HEK293 (cell line): ENCODE data around the gene CTNNA2.

Source experiments
- CTCF ChIA-PET: fragments of 350-600 bp; formaldehyde crosslinking; extraction: SDS; loops from one replicate; lab custom pipeline; 2021; ENCODE audit warnings: antibody characterized with exemption; lab: Yijun Ruan, JAX
- POLR2A ChIA-PET: fragments of 300-600 bp; formaldehyde crosslinking; extraction: SDS; loops from one replicate; lab custom pipeline; 2020; ENCODE audit warnings: antibody characterized with exemption, inconsistent platforms; lab: Yijun Ruan, JAX
- H3K27ac ChIP-seq: fragments of 200-500 bp; sonication (Bioruptor generic); 2 replicates; pipeline ENCODE4 v1.5.1; 2014; ENCODE audit warnings: low read depth, low read length, control low read depth, inconsistent platforms; ENCODE audit errors: extremely low read depth
- H3K36me3 ChIP-seq, 2 experiments: fragments of 200-500 bp in 1 of 2; sonication (Bioruptor generic) in 1 of 2; 1 replicate in 1 of 2; 2 replicates in 1 of 2; pipeline ENCODE4 v1.5.1; 2014 to 2017; ENCODE audit warnings: inconsistent platforms in 2 of 2, low read length in 2 of 2; ENCODE audit not compliant: control insufficient read depth in 2 of 2, insufficient read depth in 1 of 2
- H3K4me1 ChIP-seq: fragments of 200-500 bp; sonication (Bioruptor generic); 2 replicates; pipeline ENCODE4 v1.5.1; 2014; ENCODE audit warnings: mild to moderate bottlenecking, low read length, inconsistent platforms; ENCODE audit not compliant: control insufficient read depth, insufficient read depth
- H3K4me3 ChIP-seq: 2 replicates; pipeline ENCODE4 v1.5.1; 2011; ENCODE audit warnings: low read depth, mild to moderate bottlenecking, control low read depth, low read length, moderate library complexity
- H3K9me3 ChIP-seq: fragments of 200-500 bp; sonication (Bioruptor generic); 2 replicates; pipeline ENCODE4 v1.5.1; 2014; ENCODE audit warnings: low read depth, low read length, inconsistent platforms; ENCODE audit not compliant: control insufficient read depth, insufficient read depth
- CTCF ChIP-seq: fragments of 450-650 bp; formaldehyde crosslinking; IDR thresholded peaks from 2 replicates; pipeline ENCODE4 v1.5.1; 2016; ENCODE audit warnings: missing biosample characterization, missing genetic modification characterization
- HOXA7 ChIP-seq: sonication (generic); formaldehyde crosslinking; IDR thresholded peaks from 2 replicates; pipeline ENCODE4 v1.8.1; 2022; ENCODE audit warnings: missing genetic modification reagents, borderline replicate concordance
- PRDM6 ChIP-seq: fragments of 450-650 bp; formaldehyde crosslinking; IDR thresholded peaks from 2 replicates; pipeline ENCODE4 v1.5.1; 2017; ENCODE audit warnings: missing biosample characterization, missing genetic modification characterization
- ZBTB26 ChIP-seq: fragments of 450-650 bp; formaldehyde crosslinking; optimal IDR thresholded peaks from 2 replicates; pipeline ENCODE3; 2016; ENCODE audit warnings: missing biosample characterization, mild to moderate bottlenecking, missing genetic modification characterization
- ZBTB44 ChIP-seq: fragments of 450-650 bp; IDR thresholded peaks from 2 replicates; pipeline ENCODE4 v1.5.1; 2018; ENCODE audit warnings: missing biosample characterization, mild to moderate bottlenecking, missing genetic modification characterization
- ZNF2 ChIP-seq: fragments of 450-650 bp; formaldehyde crosslinking; IDR thresholded peaks from 2 replicates; pipeline ENCODE4 v1.5.1; 2016; ENCODE audit warnings: missing biosample characterization, missing genetic modification characterization
- ZNF223 ChIP-seq: fragments of 450-650 bp; formaldehyde crosslinking; IDR thresholded peaks from 2 replicates; pipeline ENCODE4 v1.5.1; 2016; ENCODE audit warnings: missing biosample characterization, missing genetic modification characterization
- ZNF324 ChIP-seq: fragments of 450-650 bp; formaldehyde crosslinking; IDR thresholded peaks from 2 replicates; pipeline ENCODE4 v1.5.1; 2016; ENCODE audit warnings: missing biosample characterization, missing genetic modification characterization
- ZNF350 ChIP-seq: fragments of 450-650 bp; formaldehyde crosslinking; IDR thresholded peaks from 2 replicates; pipeline ENCODE4 v1.5.0; 2017; ENCODE audit warnings: missing biosample characterization, mild to moderate bottlenecking, missing genetic modification characterization
- ZNF433 ChIP-seq: fragments of 450-650 bp; formaldehyde crosslinking; IDR thresholded peaks from 2 replicates; pipeline ENCODE4 v1.5.1; 2016; ENCODE audit warnings: missing biosample characterization, missing genetic modification characterization, low read depth
- ZNF555 ChIP-seq: fragments of 450-650 bp; formaldehyde crosslinking; conservative IDR thresholded peaks from 2 replicates; pipeline ENCODE4 v1.5.1; 2017; ENCODE audit warnings: missing biosample characterization, mild to moderate bottlenecking, missing genetic modification characterization, inconsistent platforms
- ZNF626 ChIP-seq: fragments of 450-650 bp; sonication (Bioruptor Pico); formaldehyde crosslinking; IDR thresholded peaks from 2 replicates; pipeline ENCODE4 v1.5.1; 2018; ENCODE audit warnings: missing biosample characterization, missing genetic modification characterization, inconsistent platforms
- ZNF664 ChIP-seq: fragments of 450-650 bp; formaldehyde crosslinking; IDR thresholded peaks from 2 replicates; pipeline ENCODE4 v1.5.1; 2016; ENCODE audit warnings: missing biosample characterization, missing genetic modification characterization
- ZNF707 ChIP-seq: fragments of 450-650 bp; formaldehyde crosslinking; IDR thresholded peaks from 2 replicates; pipeline ENCODE4 v1.5.1; 2016; ENCODE audit warnings: missing biosample characterization, missing genetic modification characterization
- ZNF837 ChIP-seq: fragments of 450-650 bp; formaldehyde crosslinking; IDR thresholded peaks from 2 replicates; pipeline ENCODE4 v1.5.1; 2016; ENCODE audit warnings: missing biosample characterization, missing genetic modification characterization
- ZSCAN30 ChIP-seq: fragments of 450-650 bp; IDR thresholded peaks from 2 replicates; pipeline ENCODE4 v1.5.1; 2018; ENCODE audit warnings: missing biosample characterization, mild to moderate bottlenecking, missing genetic modification characterization, moderate library complexity
- TF ChIP-seq, protein P1 (sequence below): fragments of 450-650 bp; formaldehyde crosslinking; IDR thresholded peaks from 2 replicates; pipeline ENCODE4 v1.5.1; 2017; ENCODE audit warnings: missing biosample characterization, missing genetic modification characterization
- TF ChIP-seq, protein P2 (sequence below): fragments of 450-650 bp; formaldehyde crosslinking; IDR thresholded peaks from 2 replicates; pipeline ENCODE4 v1.5.1; 2016; ENCODE audit warnings: missing biosample characterization, missing genetic modification characterization
- TF ChIP-seq, protein P3 (sequence below): fragments of 450-650 bp; formaldehyde crosslinking; IDR thresholded peaks from 2 replicates; pipeline ENCODE4 v1.5.1; 2016; ENCODE audit warnings: missing biosample characterization, missing genetic modification characterization

The CTNNA2 gene

DNA sequence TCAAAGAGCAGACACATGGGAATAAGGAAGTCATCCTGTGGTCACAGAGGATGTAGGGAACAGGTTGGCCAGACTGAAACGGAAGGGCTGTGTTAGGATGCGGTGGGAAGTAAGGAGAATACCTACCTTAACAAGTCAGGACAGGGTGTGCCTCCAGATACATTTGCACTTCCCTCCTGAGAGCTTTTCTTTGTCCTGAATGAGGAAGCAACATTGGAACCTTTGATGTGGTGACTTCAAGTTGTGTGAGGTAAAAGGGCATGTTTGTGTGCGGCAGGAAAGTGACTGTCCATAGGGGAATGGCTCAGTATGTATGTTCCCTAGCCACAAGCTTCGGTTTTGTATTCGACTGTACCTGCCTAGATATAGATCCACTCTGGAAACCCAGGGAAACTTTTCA is 816.6 kb downstream of the CTNNA2 start:
- POLR2A ChIA-PET = no interaction called here
- Histone ChIP-seq H3K4me1 (no peaks in the 10 kb centered on the region), H3K9me3 (no peaks in the 10 kb centered on the region), H3K4me3 (no peak overlapping the region), H3K36me3 (no peaks in the 10 kb centered on the region), H3K27ac (no peak overlapping the region)
- CTCF ChIA-PET = interaction anchor here (0.6 to 1.0 kb wide), 3 partner anchors 60 to 170 kb away, joined by 3 to 4 read pairs (median 3); no protein-coding TSS in a partner anchor
- no peak for TF ChIP-seq ZSCAN30
- TF ChIP-seq CTCF (tag by site-specific recombination) = no peak
- TF ChIP-seq, protein P1, sequence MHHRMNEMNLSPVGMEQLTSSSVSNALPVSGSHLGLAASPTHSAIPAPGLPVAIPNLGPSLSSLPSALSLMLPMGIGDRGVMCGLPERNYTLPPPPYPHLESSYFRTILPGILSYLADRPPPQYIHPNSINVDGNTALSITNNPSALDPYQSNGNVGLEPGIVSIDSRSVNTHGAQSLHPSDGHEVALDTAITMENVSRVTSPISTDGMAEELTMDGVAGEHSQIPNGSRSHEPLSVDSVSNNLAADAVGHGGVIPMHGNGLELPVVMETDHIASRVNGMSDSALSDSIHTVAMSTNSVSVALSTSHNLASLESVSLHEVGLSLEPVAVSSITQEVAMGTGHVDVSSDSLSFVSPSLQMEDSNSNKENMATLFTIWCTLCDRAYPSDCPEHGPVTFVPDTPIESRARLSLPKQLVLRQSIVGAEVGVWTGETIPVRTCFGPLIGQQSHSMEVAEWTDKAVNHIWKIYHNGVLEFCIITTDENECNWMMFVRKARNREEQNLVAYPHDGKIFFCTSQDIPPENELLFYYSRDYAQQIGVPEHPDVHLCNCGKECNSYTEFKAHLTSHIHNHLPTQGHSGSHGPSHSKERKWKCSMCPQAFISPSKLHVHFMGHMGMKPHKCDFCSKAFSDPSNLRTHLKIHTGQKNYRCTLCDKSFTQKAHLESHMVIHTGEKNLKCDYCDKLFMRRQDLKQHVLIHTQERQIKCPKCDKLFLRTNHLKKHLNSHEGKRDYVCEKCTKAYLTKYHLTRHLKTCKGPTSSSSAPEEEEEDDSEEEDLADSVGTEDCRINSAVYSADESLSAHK (tag by site-specific recombination) = no peak
- no peak for TF ChIP-seq PRDM6 (tag by site-specific recombination)
- no peak for TF ChIP-seq ZNF707 (tag by site-specific recombination)
- no peak for TF ChIP-seq ZNF350 (tag by site-specific recombination)
- no peak for TF ChIP-seq ZNF664
- TF ChIP-seq ZBTB44 (tag by site-specific recombination) = no peak

- no peaks in the 10 kb centered on the region for H3K9me3 ChIP-seq
- no peak overlapping the region for H3K27ac ChIP-seq
- H3K36me3 ChIP-seq = no peaks in the 10 kb centered on the region
- CTCF ChIA-PET = no interaction called here
- TF ChIP-seq, protein P2, sequence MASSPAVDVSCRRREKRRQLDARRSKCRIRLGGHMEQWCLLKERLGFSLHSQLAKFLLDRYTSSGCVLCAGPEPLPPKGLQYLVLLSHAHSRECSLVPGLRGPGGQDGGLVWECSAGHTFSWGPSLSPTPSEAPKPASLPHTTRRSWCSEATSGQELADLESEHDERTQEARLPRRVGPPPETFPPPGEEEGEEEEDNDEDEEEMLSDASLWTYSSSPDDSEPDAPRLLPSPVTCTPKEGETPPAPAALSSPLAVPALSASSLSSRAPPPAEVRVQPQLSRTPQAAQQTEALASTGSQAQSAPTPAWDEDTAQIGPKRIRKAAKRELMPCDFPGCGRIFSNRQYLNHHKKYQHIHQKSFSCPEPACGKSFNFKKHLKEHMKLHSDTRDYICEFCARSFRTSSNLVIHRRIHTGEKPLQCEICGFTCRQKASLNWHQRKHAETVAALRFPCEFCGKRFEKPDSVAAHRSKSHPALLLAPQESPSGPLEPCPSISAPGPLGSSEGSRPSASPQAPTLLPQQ (tag by site-specific recombination) = no peak
- no peak for TF ChIP-seq ZNF223 (tag by site-specific recombination)
- TF ChIP-seq, all 188 proteins: peak for 0
- H3K4me1 ChIP-seq = no peaks in the 10 kb centered on the region
- POLR2A ChIA-PET = no interaction called here
- H3K4me3 ChIP-seq = no peak overlapping the region
Observed at GRCh38 chr2:80330527-80331450, 817.9 kb downstream of the CTNNA2 start.

GRCh38 chr2:80333886-80334285 is 821.0 kb downstream of the CTNNA2 start:
- CTCF ChIA-PET = no interaction called here
- POLR2A ChIA-PET = no interaction called here
- Histone ChIP-seq H3K27ac (no peak overlapping the region), H3K36me3 (no peaks in the 10 kb centered on the region), H3K4me3 (no peak overlapping the region), H3K9me3 (no peaks in the 10 kb centered on the region), H3K4me1 (no peaks in the 10 kb centered on the region)
- TF ChIP-seq ZNF626 (tag by site-specific recombination) (no peak), ZBTB26 (tag by site-specific recombination) (no peak), ZNF433 (no peak), ZNF2 (tag by site-specific recombination) (no peak), ZNF555 (no peak), ZNF324 (tag by site-specific recombination) (no peak), ZNF837 (tag by site-specific recombination) (no peak), HOXA7 (CRISPR knock-in tag) (no peak)
- TF ChIP-seq, protein P3, sequence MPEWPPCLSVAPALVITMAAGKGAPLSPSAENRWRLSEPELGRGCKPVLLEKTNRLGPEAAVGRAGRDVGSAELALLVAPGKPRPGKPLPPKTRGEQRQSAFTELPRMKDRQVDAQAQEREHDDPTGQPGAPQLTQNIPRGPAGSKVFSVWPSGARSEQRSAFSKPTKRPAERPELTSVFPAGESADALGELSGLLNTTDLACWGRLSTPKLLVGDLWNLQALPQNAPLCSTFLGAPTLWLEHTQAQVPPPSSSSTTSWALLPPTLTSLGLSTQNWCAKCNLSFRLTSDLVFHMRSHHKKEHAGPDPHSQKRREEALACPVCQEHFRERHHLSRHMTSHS = no peak
